Measurements from ENCODE around the gene HIGD1A.

GRCh38 chr3:42823351-42823750, 19.1 kb upstream of the HIGD1A start:
- TF ChIP-seq CTCF (IDR thresholded peaks at IDR 0.05) (no peak), POLR2A (IDR thresholded peaks at IDR 0.05) (no peak)
